ENCODE measurements around the gene CEP43.

DNA sequence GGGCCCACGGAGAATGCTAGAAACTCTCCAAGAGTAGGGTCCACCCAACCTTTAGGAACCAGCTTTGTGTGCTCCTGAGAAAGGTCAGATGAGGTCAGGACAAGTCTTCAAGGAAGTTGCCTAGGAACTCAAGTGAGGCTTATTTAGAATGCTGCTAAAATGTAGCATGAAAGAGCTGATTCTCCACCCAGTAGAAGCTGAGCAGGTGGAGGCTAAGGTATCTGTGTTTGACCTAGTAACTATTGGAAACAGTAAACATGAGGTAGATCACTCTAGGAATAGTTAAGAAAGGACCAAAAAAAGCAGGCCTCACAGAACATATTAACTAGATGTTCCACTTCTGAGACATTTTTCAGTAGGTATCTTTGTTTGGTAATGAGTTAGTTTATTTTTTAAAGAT is 13.9 kb downstream of the CEP43 start:
- TF ChIP-seq, protein P1, sequence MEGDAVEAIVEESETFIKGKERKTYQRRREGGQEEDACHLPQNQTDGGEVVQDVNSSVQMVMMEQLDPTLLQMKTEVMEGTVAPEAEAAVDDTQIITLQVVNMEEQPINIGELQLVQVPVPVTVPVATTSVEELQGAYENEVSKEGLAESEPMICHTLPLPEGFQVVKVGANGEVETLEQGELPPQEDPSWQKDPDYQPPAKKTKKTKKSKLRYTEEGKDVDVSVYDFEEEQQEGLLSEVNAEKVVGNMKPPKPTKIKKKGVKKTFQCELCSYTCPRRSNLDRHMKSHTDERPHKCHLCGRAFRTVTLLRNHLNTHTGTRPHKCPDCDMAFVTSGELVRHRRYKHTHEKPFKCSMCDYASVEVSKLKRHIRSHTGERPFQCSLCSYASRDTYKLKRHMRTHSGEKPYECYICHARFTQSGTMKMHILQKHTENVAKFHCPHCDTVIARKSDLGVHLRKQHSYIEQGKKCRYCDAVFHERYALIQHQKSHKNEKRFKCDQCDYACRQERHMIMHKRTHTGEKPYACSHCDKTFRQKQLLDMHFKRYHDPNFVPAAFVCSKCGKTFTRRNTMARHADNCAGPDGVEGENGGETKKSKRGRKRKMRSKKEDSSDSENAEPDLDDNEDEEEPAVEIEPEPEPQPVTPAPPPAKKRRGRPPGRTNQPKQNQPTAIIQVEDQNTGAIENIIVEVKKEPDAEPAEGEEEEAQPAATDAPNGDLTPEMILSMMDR (conservative IDR thresholded peaks at IDR 0.05; ENCODE audit: low read length): no peak
- TF ChIP-seq EZH2phosphoT487 (IDR thresholded peaks at IDR 0.05; ENCODE audit: borderline replicate concordance, low read depth, low read length): no peak

All from OCI-LY7 (cell line).